Measurements from ENCODE around the gene RBP5.

DNA sequence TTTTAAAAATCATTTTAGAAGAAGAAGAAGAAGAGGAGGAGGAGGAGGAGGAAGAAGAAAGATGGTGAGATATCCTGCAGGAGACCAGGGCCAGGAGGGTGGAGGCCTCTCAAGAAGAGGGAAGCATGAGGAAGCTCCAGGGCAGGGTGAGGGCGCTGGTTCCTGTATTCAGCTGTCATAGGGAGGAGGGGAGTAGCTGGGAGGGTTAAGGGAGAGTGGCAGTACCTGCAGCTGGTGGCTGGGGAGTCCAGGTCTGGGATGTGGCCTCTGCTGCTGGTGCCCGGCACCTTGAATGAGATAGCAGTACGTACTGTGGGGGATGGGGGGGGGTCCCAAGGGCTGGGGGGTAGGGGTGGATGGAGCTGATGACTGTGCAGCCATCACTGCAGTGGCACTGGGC, 9.8 kb downstream of the RBP5 start:
- no peak for TF ChIP-seq TEAD4 (IDR thresholded peaks at IDR 0.05)
- TF ChIP-seq CEBPB (IDR thresholded peaks at IDR 0.05) = no peak
- TF ChIP-seq, protein P1, sequence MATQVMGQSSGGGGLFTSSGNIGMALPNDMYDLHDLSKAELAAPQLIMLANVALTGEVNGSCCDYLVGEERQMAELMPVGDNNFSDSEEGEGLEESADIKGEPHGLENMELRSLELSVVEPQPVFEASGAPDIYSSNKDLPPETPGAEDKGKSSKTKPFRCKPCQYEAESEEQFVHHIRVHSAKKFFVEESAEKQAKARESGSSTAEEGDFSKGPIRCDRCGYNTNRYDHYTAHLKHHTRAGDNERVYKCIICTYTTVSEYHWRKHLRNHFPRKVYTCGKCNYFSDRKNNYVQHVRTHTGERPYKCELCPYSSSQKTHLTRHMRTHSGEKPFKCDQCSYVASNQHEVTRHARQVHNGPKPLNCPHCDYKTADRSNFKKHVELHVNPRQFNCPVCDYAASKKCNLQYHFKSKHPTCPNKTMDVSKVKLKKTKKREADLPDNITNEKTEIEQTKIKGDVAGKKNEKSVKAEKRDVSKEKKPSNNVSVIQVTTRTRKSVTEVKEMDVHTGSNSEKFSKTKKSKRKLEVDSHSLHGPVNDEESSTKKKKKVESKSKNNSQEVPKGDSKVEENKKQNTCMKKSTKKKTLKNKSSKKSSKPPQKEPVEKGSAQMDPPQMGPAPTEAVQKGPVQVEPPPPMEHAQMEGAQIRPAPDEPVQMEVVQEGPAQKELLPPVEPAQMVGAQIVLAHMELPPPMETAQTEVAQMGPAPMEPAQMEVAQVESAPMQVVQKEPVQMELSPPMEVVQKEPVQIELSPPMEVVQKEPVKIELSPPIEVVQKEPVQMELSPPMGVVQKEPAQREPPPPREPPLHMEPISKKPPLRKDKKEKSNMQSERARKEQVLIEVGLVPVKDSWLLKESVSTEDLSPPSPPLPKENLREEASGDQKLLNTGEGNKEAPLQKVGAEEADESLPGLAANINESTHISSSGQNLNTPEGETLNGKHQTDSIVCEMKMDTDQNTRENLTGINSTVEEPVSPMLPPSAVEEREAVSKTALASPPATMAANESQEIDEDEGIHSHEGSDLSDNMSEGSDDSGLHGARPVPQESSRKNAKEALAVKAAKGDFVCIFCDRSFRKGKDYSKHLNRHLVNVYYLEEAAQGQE (IDR thresholded peaks at IDR 0.05; ENCODE audit: low read depth) = no peak
- no peak for TF ChIP-seq FOXM1 (IDR thresholded peaks at IDR 0.05; ENCODE audit: borderline replicate concordance, low read depth)
- TF ChIP-seq RAD21 (IDR thresholded peaks at IDR 0.05; ENCODE audit: low read depth) = no peak
- TF ChIP-seq TAF1 (IDR thresholded peaks at IDR 0.05; ENCODE audit: low read depth) = no peak
- no peak for TF ChIP-seq NFIC (IDR thresholded peaks at IDR 0.05)
- TF ChIP-seq, protein P2, sequence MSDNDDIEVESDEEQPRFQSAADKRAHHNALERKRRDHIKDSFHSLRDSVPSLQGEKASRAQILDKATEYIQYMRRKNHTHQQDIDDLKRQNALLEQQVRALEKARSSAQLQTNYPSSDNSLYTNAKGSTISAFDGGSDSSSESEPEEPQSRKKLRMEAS (IDR thresholded peaks at IDR 0.05) = no peak
- TF ChIP-seq EP300 (IDR thresholded peaks at IDR 0.05; ENCODE audit: borderline replicate concordance) = no peak
- no peak for TF ChIP-seq CREB1 (IDR thresholded peaks at IDR 0.05; ENCODE audit: low read depth)
- TF ChIP-seq TCF12 (IDR thresholded peaks at IDR 0.05; ENCODE audit: low read depth) = no peak
- TF ChIP-seq YY1 (IDR thresholded peaks at IDR 0.05; ENCODE audit: low read depth) = no peak

Data from Ishikawa (cell line).